GM21447 (cell line): ENCODE measurements around the gene TNKS2.
"Not testable (repeated sequence)": the region's sequence is repeated elsewhere in the genome, so short reads cannot be mapped to it uniquely, and the experiment has no call there.

Experiments used
- ATAC-seq: cut with Tn5 transposase; IDR thresholded peaks from one replicate; pipeline ENCODE4 v1.9.1; 2021; ENCODE audit not compliant: unreplicated experiment

Gene TNKS2

DNA sequence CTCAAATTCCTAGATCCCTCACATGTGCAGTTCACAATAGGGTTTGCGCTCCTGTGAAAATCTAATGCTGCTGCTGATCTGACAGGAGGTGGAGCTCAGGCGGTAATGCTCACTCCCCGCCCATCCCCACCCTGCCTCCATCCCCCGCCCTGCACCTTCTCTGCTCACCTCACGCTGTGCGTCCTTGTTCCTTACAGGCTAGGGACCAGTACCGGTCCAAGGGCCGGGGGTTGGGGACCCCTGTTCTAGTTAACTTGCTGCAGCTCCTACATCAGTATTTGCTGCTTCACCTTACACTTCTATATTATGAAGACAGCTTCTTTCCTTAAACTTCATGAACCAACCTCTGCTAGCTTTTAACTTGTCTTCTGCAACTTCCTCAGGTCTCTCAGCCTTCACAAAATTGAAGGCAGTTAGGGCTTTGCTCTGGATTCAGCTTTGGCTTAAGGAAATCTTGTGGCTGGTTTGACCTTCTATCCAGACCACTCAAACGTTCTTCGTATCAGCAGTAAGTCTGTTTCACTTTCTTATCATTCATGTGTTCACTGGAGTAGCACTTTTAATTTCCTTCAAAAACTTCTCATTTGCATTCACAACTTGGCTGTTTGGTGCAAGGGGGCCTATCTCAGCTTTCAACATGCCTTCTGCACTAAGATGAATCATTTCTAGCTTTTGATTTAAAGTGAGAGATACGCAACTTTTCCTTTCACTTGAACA is 1.7 kb upstream of the TNKS2 start:
- peak; percentile 37 for ATAC-seq

- no peak for ATAC-seq
These were observed 1.1 kb upstream of the TNKS2 start for GRCh38 chr10:91797048-91797690.

- peak; percentile 42 for ATAC-seq
These were observed 704 bp downstream of the TNKS2 start for GRCh38 chr10:91798649-91799611.

- no peak for ATAC-seq
These were observed 1.4 kb downstream of the TNKS2 start for GRCh38 chr10:91799612-91799975.

DNA sequence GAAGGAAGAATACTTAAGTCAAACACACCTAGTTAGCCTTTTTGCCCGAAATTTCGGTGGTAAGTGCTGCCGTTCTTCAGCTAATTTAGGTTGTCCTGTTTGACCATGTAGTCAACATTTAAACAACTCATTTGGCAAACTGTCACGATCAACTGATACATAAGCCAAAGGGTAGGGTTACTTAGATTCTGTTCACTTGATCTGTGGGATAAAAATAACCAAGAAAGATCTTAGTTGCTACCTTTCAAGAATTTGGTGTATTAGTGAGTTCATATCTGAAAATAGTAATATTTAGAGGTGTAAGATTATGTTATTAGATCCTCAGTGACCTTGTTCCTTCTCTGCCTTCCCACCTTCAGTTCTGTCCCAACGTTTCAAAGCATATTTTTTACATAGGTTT is 2.0 kb downstream of the TNKS2 start:
- no peak for ATAC-seq

GRCh38 chr10:91800756-91801155 is 2.5 kb downstream of the TNKS2 start:
- ATAC-seq = no peak

DNA sequence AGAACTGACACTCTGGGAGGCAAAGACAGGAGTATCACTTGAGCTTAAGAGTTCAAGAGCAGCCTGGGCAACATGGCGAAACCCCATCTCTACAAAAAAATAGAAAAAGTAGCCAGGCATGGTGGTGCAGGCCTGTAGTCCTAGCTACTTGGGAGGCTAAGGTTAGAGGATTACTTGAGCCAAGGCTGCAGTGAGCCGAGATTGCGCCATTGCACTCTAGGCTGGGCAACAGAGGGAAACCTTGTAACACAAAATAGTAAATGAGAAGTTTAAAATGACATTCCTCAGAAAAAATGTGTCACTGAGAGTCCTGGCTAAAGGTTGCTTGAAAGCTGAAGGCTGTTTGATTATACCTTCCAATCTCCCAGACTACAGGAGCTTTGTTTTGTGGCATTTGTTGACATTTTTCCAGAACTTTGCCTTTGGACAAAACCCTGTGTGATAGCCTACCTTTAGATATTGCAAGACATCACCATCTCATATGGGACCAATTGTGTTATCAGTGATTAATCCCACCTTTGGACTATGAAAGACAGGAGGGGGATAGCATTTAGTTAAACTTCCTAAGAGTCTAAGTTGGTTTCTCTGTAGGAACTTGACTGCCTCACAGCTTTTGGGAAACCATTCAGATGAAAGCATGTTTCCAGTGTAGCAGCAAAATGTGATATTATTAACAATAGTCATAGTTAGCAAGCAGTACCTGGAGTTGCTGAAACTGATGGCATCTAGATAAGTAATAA is 5.3 kb downstream of the TNKS2 start:
- no peak for ATAC-seq

DNA sequence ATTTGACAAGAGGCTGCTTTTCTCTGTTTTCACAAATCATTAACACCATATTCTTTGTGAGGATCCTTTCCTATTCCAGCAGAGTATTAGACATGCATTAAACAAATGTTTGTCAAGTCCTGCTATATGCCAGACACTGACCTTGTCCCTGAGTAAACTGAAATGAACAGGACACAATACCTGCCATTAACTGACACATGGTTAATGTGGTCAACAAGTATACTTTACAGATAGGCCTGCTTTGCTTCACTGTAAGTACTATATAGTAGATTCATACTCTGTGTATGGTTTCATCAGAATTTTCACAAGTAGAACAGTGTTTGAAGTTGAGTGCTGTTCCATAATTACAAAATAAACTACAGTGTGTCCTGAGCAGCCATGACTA is 5.9 kb downstream of the TNKS2 start:
- no peak for ATAC-seq

- no peak for ATAC-seq
These were observed 7.0 kb downstream of the TNKS2 start for GRCh38 chr10:91805110-91805838.

- ATAC-seq = not testable (repeated sequence)
These were observed 9.0 kb downstream of the TNKS2 start for GRCh38 chr10:91807264-91807663.

DNA sequence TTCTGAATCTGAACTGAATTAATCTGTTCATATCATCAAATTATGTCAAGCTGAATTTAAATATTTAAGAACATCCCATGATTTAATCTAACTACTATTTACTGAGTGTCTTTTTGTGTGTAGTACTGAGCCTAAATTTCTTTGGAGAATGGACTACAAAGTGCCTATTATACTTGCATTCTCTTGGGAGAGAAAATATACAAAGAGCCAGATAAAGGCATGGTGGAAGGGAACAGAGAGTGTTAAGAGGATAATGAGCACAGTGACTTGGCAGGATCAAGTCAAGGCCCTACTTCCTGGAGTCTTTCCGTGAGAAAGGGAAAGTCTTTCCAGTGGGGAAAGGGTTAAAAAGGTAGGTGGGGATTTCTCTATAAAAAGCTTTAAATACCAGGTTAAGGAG is 15.0 kb downstream of the TNKS2 start:
- no peak for ATAC-seq

DNA sequence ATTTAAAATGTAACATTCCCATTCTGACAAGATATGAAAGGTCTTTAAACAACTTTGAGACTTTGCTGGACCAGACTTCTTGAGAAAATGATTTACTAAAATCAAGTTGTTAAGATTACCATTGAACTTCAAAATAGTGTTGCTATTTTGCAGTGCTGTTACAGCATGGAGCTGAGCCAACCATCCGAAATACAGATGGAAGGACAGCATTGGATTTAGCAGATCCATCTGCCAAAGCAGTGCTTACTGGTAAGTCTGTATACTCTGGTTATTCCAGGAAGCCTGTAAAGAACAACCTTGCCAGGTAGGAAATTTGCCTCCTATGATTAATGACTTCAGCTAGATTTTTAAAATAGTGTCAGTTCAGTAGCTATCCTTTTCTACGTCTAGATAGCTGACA is 18.8 kb downstream of the TNKS2 start:
- no peak for ATAC-seq

- ATAC-seq = no peak
These were observed 21.9 kb downstream of the TNKS2 start for GRCh38 chr10:91820144-91820543.

DNA sequence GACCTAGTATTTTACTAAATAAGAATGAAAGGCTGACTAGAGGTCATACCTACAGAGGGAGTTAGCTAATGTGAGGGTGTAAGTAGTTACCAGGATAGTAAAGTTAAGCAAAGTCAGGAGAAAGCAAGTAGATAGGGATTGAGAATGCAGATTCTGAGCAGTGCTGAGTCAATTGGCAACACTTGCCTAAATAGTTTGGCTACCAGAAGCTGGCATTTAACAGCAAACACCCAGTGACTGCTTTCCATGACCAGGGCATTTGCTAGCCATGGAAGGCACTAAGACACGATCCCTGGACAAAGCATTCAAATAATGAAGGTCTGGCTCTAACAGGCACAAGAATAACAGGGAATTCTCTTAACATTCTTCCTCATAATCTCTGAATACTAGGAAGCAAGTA is 25.9 kb downstream of the TNKS2 start:
- no peak for ATAC-seq

GRCh38 chr10:91829268-91829667 is 31.0 kb downstream of the TNKS2 start:
- ATAC-seq = no peak

DNA sequence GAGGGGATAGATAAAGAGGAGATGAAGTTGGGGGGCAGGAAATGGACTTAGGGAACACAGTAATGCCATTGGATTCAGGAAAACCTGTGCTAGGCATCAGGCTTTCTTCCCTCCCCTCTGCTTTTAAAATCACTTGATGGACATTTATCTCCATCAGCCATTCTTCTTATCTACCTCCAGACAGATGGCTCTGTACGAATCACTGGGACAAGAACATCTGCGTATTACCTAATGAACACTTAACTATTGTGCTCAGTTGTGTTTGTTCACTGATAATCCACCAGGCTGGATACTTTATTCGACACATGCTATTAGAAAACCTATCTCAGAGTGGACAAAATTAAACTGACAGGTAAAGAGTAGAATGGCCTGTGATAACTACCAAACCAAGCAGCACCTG is 40.0 kb downstream of the TNKS2 start:
- no peak for ATAC-seq

DNA sequence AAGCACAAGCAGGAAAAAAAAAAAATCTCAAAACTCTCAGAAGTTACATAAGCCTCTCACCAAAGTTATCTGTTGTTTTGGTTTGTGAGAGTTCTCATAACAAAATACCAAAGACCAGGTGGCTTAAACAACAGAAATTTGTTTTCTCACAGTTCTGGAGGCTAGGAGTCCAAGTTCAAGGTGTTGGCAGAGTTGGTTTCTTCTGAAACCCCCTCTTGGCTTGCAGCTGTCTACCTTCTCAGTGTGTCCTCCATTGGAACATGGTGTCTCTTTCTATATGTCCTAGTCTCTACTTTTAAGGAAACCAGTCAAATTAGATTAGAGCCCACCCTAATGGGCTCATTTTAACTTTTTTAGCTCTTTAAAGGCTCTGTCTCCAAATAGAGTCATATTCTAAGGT is 44.9 kb downstream of the TNKS2 start:
- no peak for ATAC-seq

- ATAC-seq = no peak
These were observed 58.4 kb downstream of the TNKS2 start for GRCh38 chr10:91856637-91857036.

DNA sequence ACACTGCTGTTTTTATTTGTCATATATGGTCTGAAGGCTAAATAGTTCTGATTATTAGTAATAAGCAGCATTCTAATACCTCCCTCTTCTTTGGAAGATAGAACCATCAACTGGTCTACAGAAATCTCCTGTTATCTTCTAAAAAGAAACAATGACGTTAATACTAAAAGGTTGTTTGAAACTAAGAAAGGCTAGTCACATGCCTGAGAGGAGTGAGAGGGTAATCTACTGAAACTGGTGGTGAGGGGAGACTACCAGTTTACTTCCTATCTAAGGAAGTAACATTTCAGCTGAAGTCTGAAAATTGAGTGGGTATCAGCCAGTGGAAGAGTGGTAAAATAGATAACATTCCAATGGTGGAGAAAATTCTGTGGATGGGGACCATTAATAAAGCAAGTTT is 62.7 kb downstream of the TNKS2 start:
- no peak for ATAC-seq

- ATAC-seq = no peak
These were observed 65.9 kb downstream of the TNKS2 start for GRCh38 chr10:91864099-91864498.
